Measurements from ENCODE around the gene STX1A.
"Not testable (repeated sequence)": the region's sequence is repeated elsewhere in the genome, so short reads cannot be mapped to it uniquely, and the experiment has no call there.

The STX1A gene

GRCh38 chr7:73735528-73735905 lies 16.0 kb upstream of the STX1A start:
- DNase-seq: no peak

- peak; percentile 74 to 90 for DNase-seq
Observed at GRCh38 chr7:73734619-73735527, 15.4 kb upstream of the STX1A start.

GRCh38 chr7:73732397-73732796 lies 12.9 kb upstream of the STX1A start:
- no peak for DNase-seq

GRCh38 chr7:73730485-73730884 lies 11.0 kb upstream of the STX1A start:
- DNase-seq: no peak

- DNase-seq: no peak
Observed at GRCh38 chr7:73728551-73728950, 9.1 kb upstream of the STX1A start.

- DNase-seq: no peak
Observed at GRCh38 chr7:73727952-73728351, 8.5 kb upstream of the STX1A start.

- no peak for DNase-seq
Observed at GRCh38 chr7:73726083-73726466, 6.6 kb upstream of the STX1A start.

- DNase-seq: no peak
Observed at GRCh38 chr7:73723813-73724212, 4.3 kb upstream of the STX1A start.

- DNase-seq: no peak
Observed at GRCh38 chr7:73722785-73723184, 3.3 kb upstream of the STX1A start.

- DNase-seq: not testable (repeated sequence)
Observed at GRCh38 chr7:73722182-73722581, 2.7 kb upstream of the STX1A start.

GRCh38 chr7:73721377-73721817 lies 1.9 kb upstream of the STX1A start:
- no peak for DNase-seq

GRCh38 chr7:73720443-73720842 lies 974 bp upstream of the STX1A start:
- not testable (repeated sequence) for DNase-seq

- DNase-seq: no peak
Observed at GRCh38 chr7:73719806-73720169, 319 bp upstream of the STX1A start.

- DNase-seq: no peak
Observed at GRCh38 chr7:73718438-73718881, 1.0 kb downstream of the STX1A start.

- no peak for DNase-seq
Observed at GRCh38 chr7:73717991-73718405, 1.5 kb downstream of the STX1A start.

- DNase-seq: no peak
Observed at GRCh38 chr7:73717025-73717807, 2.3 kb downstream of the STX1A start.

GRCh38 chr7:73716318-73716890 lies 3.1 kb downstream of the STX1A start:
- DNase-seq: no peak

- DNase-seq: no peak
Observed at GRCh38 chr7:73715648-73716317, 3.7 kb downstream of the STX1A start.

GRCh38 chr7:73713319-73713718 lies 6.2 kb downstream of the STX1A start:
- DNase-seq: not testable (repeated sequence)

- no peak for DNase-seq
Observed at GRCh38 chr7:73712773-73713172, 6.7 kb downstream of the STX1A start.

- no peak for DNase-seq
Observed at GRCh38 chr7:73708961-73709549, 10.4 kb downstream of the STX1A start.

GRCh38 chr7:73707045-73707631 lies 12.3 kb downstream of the STX1A start:
- DNase-seq: no peak

All from NCI-H1930 (cell line).